EH (cell line): ENCODE measurements around the gene RPA3.

Experiments used
- DNase-seq: peaks from one replicate; pipeline ENCODE4 v3.0.0-alpha.2; 2015; ENCODE audit warnings: low read depth

RPA3 gene

DNA sequence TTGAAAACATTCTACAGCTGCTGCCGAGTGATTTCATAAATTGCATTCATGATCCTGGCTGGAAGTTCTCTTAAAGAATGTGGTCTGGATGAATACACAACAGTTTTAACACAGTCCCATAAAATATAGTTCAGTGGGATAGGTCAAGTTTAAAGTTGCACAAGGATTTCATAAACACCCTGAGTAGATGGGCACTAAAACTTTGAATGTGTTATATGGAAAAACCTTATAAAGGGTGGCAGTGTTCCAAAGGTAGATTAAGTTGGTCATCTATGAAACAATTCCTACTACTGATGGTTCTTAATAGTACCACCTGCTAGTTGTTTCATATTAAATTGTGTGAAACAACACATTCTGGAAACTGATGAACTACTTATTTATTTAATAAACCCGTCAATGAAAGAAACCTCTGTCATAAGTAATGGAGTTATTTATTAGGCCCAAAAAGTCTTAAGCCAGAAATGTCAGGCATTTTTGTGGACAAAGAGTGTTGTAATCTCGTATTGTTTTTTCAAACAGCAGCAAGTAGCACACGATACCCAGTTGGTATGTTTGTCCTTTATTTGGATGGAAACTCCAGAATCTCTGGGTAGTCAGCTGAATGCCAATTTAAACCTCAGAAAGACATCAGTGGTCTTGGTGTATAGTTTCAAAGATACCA, 14.3 kb upstream of the RPA3 start:
- peak; percentile 82 for DNase-seq

DNA sequence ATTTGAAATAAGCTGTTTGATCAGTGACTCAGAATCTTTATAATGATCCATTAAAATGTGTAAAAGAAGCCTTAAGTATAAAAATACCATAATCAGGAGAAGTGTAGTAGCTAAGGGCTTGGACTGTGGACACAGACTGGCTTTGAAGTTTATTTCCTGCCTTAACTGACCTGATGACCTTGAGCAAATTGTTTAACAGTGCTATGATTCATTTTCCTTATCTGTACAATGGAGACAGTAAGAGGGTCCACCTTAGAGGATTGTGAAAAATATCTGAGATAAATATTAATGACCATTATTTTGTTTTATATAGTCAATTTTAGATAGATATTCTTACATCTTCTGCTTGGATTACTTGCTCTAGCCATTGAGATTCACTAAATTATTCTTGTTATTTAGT, 13.3 kb upstream of the RPA3 start:
- no peak for DNase-seq

DNA sequence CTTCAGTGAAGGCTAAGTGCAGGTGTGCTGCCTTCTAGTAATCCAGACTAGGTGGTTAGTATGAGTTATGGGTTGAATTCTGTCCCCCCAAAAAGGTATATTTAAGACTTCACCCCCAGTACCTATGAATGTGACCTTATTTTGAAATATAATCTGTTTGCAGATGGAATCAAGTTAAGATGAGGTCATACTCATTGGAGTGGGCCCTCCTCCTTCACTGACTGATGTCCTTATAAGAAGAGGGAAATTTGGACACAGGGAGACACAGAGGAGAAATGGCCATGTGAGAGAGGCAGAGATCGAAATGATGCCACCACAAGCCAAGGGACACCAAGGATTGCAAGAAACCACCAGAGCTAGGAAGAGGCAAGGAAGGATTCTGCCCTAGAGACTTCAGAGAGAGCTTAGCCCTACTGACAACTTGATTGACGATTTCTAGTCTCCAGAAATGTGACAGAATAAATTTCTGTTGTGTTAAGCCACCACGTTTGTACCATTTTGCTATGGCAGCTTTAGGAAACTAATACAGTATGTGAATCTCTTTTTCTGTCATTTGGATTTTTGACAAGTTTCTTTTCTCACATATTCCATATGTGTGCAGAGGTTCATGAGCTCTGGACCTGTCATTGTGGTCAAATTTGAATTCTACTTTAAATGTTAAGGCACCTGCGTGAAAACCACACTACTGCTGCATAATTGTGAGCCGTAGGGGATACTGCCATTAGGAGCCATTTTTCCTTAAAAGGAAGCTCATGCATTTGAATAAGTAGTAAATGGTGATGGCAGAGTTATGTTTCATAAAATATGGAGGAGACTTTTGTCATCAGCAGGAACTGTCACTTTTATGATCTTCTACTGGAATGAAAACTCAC, 2.6 kb upstream of the RPA3 start:
- DNase-seq = no peak

DNA sequence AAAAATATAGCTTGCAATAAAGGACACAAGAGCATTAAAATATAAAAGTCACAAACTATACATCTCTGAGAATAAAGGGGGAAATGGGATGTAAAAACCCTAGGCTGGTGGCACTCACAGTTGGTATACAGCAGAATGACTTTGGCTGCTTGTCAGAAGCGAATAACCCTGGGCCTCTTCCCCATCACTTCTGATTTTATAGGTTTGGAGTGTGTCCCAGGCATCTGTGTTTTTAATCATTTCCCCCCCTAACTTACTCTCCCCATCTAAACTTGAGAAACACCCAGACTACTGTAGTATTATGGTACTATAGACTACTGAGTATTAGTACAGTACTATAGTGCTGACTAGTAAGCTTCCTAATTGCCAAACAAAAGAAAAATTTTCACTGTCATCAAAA, 1.8 kb upstream of the RPA3 start:
- no peak for DNase-seq

DNA sequence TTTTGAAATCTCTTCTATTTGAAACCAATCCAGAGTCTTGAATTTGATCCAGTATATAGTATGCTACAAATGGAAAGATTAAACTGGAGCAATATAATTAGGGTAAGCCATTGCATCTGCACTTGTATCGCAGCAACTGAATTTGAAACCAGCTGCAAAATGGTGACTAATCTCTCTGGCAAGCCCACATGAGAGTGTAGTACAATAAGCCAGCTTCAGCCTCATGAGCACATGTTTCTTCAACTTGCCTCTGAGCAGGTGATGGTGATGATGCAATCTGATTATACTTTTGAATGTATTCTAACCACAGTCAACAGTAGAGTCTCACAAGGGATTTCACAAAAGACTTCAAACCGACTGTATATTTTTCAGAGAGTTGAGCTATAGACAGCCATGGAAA, 829 bp upstream of the RPA3 start:
- peak; percentile 60 for DNase-seq

DNA sequence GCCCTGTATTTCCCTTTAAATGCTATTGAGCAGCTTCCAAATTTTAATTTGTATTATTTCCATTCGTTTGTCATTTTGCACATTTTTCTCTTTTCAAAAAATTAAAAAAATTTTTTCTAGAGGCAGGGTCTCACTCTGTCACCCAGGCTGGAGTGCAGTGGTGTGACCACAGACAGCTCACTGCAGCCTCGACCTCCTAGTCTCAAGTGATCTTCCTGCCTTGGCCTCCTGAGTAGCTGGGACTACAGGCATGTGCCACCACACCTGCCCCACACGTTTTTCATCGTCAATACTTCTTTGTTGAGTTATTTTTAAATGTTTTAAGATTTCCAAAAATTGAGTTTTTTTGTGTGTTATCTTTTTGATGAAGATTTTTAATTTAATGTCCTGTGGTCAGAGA, 4.7 kb downstream of the RPA3 start:
- DNase-seq = no peak

DNA sequence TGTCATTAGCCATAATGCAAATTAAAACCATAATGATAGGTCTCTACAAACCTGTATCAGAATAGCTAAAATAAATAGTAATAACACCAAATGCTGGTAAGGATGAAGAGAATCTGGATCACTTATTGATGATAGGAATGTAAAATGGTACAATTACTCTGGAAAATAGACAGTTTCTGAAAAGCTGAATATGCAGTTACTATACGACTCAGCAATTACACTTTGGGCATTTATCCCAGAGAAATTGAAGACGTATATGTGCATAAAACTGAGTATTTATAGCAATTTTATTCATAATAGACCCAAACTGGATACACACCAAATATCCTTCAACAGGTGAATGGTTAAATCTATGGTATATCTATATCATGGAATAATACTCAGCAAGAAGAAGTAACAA, 7.9 kb downstream of the RPA3 start:
- DNase-seq = no peak

DNA sequence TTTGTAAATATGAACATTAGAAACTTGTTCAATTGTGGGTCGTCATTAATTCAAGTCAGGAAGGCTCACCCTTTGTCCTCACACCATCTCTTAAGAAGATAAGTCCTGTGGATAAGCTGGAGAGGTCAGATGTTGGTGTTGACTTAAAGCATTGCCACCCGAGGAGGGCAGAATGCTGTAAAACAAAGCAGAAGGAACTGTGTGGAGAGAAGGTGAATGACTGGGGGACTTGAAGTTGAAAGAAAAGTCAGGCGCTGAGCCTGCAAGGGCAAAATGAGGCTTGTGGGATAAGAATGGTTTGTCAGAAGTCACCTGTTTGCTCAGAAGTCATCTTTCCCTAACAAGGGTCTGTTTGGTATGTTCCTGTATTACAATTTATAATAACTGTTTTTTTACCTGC, 9.1 kb downstream of the RPA3 start:
- DNase-seq = no peak

DNA sequence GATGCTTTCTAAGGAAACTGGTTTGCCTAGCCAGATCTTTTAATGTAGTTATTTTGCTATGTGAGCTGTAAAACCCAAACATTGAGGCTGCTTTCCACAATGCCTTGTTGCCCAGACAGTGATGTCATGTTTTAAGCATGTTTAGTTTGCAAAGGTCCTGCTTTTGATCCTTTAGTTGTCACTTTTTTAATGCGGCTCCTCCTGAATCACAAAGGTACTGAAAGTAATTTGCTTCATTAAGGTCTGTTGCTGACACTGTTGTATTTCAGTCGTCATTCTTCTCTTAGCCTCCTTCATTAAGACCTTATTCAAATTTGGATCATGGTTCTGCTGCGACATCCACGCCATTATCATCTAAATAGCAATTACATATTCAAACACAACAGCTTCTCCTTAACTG, 10.6 kb downstream of the RPA3 start:
- DNase-seq = peak; percentile 25

DNA sequence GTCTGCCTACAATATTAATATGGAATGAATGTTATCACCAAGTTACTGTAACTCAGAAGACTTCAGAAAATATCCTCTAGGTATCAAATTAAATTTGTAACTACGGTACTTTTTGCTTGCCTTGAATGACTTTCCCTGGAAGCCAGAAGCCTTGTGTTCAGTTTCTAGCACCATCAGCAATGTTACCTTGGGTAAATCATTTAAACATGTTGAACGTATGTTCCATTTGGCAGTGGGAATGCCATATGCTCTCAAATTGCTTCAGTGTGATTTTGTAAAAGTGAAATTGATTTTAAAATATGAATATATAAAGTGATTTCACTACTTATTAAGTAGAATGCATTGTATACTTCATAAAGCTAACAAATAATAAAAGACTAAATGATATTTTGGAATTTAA, 11.2 kb downstream of the RPA3 start:
- DNase-seq = no peak

DNA sequence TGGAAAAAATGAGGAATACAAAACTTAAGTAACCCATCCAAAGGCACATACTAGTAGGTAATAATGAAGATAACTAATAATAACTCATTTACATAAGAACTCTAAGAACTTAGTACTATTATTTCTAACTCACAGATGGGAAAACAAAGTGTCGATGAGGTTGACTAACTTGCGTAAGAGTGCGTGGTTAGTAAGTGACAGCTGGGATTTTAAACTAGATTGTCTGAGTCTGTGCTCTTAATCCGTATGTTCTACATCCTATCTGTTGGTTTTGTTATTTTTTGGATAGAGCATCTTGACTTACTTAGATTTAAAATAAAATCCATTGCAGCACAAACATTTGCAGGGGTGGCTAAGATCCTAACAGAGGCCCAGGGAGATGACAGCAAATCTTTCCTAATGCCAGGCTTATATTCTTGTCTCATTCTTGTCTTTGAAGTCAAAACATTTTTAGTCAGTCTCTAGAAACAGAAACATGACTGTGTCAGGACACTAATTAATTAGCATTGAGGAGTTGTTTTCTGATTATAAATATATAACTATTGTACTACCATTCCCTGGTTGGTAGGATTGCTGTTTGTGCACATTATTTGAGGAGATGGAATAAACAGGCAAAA, 11.7 kb downstream of the RPA3 start:
- no peak for DNase-seq

DNA sequence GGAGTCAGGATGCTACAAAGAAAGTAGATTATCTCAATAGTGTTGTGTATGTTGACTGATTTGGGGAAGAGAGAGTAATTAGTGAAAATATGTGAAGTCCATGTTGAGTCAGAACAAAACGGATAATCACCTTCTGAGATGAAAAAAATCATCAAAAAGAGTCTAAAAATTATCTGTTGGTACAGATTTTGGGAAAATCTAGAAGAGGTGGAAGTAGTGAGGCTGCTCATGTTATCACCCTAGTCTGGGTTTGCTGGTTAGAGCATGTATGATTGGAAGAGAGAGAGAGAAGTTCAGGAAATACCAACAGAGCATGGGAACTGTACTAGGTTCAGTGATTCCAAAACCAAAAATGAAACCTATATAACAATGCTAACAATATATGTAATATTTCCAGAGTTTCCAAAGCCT, 12.3 kb downstream of the RPA3 start:
- DNase-seq = no peak

DNA sequence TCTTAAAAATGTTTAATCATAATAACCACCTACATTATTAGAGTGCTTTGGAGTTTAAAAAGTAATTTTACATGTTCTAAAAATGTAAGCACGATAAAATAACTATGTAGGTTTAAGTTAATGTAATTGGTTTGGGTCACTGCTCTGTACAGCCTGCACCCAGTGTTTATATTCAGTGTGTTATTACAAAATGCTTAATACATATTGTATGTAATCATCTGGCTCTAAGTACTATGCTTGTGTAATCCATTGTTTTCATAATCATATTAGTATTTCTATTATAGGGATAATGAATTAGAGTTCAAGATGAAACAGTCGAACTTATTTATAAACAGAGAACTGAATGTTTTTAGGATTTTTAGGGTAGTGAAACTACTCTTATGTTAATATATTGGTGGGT, 13.1 kb downstream of the RPA3 start:
- no peak for DNase-seq

DNA sequence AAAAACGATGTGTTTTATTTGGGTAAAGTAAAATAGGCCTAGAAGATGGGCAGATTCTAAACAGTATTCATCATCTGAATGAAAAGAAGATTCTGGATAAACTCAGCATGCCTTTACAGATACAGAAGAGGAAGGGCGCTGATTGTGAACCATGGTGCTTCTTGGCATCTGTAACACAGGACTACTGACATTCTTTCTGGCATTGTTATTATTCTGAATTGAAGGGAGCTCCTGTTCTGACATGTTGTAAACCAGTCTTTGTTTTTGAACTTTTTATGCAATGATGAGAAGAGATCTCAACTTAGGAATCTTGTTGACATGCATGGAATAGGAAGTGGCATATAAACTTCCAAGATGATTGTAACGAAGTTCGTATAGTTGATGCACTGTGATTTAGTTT, 13.5 kb downstream of the RPA3 start:
- DNase-seq = no peak

DNA sequence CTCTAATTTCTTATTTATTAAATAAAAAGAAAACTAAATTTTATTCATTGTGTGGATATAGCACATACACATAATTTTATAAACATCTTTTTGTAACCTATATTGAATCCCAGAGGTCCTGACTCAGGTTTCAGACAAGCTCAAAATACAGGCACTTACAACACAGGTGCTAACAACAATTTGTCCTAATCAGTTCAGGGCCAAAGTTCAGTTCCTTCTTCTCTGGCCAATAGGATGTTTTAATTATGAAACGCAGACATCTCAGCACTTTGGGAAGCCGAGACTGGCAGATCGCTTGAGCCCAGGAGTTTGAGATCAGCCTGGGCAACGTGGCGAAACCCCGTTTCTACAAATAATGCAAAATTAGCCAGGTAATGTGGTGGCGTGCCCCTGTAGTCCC, 15.0 kb downstream of the RPA3 start:
- no peak for DNase-seq

DNA sequence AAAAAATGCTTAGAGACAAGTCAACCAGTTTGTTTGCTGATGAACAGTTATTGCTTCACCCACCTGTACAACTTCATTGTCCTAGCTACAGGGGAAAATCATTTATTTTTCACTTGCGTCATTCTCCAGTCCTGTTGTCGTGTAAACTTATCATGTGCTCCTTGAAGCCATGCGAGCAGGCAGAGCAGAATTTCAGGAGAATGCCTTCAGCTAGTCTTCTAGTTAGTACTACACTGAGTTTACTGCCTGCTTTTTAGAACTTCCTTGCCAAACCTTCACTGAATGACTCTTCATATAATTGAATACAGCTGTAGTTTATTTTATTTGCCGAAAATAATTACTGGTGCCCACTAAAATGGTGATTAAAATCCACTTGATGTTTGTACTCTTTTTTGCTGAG, 15.6 kb downstream of the RPA3 start:
- peak; percentile 65 for DNase-seq

DNA sequence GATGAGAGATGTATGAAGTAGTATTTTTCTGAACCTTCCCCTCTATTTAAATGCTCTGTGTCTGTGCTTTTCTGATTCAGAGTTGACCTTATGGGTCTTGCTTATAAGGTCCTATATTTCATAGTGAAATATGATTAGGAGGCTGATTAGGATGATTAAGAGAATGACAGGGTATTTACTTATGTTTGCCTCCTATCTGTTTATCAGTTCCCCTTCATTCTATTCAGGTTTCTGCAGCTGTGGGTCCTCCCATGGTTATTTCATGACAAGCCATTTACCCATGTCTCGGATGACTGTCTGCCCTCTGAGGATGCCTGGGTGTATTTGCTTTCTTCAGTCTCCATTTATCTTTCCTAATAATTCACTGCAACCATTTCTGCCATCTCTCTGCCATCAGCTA, 16.9 kb downstream of the RPA3 start:
- no peak for DNase-seq

DNA sequence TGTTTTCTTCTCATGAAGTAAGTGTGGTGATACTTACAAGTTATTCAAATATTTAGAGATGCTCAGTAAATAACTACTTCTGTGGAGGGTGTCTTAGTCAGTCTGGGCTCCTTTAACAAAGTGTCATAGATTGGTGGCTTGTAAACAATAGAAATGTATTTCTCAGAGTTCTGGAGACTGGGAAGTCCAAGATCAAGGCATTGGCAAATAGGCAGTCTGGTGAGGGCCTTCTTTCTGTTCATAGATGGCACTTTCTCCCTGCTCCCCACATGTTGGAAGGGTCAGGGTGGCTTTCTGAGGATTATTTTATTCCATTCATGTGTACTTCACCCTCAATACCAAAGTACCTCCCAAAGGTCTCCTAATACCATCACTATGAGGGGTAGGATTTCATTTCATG, 18.4 kb downstream of the RPA3 start:
- no peak for DNase-seq

DNA sequence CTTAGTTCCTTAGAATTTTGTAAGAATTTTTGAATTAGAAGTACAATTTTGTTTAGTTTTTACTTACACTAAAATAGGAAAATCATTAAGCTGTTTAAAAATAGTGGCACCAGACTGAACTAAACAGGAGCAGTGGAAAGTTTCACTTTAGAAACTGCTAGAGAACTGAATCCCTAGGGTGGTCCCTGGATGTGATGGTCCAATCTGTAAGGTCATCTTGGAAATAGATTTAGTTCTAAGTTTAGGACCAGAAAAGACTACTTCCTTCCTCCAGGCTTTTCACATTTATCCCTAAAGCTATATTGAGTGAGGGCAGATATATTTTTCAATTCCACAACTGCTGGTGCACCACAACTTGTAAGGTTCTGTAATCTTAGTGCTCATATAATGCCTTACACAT, 19.0 kb downstream of the RPA3 start:
- DNase-seq = no peak

DNA sequence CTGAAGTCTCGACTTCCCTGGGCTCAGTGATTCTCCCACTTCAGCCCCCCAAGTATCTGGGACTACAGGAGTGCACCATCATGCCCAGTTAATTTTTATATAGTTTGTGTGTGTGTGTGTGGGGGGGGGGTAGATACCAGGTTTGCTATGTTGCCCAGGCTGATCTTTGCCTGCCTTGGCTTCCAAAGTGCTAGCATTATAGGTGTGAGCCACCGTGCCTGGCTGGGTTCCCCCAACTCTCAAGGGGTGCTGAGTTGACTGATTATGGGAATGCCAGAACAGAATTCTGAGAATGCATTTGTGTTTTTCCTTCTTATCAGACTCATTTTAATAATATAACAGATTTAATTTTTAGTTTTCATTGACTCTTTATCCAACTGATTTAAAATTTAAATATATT, 19.5 kb downstream of the RPA3 start:
- DNase-seq = no peak

DNA sequence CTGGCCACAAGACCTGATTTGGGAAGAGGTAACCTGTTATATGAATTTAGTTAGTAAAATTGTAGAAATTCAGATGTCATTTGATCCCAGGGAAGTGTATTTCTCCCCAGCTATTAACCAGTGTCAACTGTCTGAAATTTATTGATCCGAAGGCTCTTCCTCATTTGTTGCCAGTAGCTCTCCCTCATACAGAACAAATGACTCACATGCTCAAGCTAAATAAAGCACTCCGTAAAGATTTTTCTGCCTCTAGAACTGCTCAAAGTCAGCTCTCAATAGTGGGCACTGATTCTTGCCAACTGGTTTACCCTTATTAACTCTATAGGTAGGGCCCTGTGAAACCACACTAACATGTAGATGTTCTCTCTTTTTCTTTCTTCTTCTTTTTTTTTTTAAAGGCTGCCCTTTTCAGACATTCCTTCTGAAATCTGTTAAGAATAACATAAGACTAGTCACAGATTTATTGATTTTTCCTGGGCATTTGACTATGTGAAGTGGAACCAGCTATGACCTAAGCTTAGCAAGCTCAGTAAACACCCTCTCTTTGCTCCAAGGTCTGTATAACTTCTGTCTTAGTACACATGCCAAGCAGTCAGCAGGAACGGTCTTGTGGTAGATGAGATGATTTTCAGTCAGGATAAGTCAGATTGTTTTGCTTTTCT, 21.8 kb downstream of the RPA3 start:
- peak; percentile 44 for DNase-seq

DNA sequence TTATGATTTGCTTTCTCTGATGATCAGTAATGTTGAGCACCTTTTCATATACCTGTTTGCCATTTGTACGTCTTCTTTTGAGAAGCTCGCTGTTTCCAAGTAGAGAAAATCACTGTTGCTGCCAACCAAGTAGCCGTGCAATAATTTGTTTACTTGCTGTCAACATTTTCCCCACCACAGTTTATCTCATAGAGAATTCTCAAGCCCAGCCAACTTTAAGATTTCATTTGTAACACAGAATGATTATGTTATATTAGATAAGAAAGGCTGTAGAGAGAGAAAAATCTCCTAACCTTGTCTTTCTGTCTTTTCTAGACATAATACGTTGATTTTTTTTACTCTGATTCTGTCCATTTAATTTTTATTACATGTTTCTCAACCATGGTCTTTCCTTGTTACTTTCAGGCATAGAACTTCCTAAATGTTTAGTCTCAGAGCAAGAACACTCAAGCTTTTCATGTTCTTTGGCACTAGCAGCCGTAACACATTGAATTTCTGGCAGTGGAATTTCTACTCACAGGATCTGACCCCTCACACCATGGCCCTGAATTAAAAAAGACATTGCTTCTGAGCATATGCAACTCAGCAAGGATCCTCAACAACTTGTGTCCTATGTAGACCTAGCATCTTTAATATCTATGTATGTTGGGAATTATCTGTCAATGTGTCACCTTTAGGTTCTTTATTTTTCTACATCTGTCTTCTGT, 23.1 kb downstream of the RPA3 start:
- no peak for DNase-seq
